Bone marrow (tissue), 2 donors: Measurements from ENCODE around the gene BSG.
"Not testable (repeated sequence)": the region's sequence is repeated elsewhere in the genome, so short reads cannot be mapped to it uniquely, and the experiment has no call there.

ENCODE experiments used
- DNase-seq, 2 donors: peaks; one replicate each; lab custom pipeline; 2025; lab: John Stamatoyannopoulos, UW

The BSG gene

DNA sequence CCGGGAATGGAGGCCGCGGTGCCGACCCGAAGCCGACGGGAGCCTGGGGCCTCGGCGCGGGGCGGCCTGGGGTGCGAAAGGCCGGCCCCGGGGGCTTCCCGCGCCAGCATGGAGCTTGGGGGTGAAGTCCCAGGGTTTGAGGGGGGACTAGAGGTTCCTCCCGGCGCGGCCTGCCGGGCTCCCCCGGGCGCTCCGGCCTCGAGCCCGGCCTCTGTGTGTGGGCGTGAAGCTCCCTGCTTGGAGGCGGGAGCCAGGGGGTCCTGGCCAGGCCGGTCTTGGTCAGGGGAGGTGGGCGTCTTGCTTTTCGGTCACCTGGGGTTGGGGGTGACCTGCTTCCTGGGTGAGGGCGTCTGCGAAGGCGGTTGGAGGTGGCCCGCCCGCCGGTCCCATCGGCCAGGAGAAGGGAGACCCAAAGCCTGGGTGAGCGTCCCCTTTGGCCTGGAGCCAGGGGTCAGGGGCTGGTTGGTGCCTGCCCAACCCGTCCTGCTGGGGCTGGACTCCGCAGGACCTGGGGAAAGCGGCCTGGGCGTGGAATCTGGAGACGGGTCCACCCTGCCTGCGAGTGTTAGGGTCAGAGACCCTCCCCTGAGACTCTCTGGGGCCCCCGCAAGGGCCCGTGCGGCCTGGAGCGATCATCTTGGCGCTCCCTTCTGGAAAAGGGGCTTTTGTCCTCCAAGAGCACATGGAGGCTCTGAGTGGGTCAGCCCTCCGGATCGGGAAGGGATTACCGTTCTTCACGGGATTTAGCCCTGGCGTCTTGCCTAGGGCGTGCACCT is 535 bp downstream of the BSG start:
- DNase-seq, result no peak

- no peak for DNase-seq
Observed at GRCh38 chr19:573519-573825, 1.1 kb downstream of the BSG start.

DNA sequence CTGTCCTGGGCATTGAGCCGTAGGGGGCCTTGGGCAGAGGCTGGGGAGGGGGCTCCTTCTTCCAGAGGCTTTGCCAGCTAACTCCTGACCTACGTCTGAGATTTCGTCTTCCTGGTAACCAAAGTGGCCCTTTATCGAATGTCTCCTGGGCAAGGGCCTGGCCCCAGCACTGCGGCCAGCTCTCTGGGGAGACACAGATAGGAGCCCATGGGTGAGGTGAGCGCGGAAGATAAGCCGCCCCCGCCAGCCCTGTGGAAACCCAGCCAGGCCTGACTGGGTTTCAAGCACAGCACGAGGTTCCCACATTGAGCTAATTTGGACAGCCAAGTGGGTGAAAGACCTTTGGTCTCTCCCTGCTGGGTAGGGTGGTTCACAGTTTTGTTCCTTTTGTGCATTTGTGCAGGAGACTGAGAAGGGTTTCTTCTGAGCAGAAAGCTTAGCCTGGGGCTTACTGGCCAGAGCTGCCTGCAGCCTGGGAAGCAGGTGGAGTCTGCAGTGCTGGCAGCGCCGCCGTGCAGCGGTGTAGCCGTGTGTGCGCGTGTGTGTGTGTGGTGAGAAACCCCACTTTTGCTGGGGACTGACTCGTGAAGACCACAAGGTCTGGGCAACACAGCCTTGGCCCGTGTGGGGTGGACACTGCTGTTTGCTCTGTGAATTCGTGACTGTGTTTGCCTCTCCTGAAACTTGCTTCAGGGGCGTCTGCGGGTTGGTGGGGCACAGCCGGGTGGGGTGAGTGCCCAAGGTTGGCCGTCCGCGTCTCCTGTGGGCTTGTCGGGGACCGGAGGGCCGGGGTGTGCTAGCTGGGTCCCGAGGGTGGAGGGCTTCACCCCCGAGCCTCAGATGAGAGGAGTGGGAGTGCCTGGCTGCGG is 2.5 kb downstream of the BSG start:
- no peak for DNase-seq

- DNase-seq, result no peak
Observed at GRCh38 chr19:575527-576506, 3.4 kb downstream of the BSG start.

GRCh38 chr19:576768-577438 is 4.5 kb downstream of the BSG start:
- DNase-seq, result no peak

DNA sequence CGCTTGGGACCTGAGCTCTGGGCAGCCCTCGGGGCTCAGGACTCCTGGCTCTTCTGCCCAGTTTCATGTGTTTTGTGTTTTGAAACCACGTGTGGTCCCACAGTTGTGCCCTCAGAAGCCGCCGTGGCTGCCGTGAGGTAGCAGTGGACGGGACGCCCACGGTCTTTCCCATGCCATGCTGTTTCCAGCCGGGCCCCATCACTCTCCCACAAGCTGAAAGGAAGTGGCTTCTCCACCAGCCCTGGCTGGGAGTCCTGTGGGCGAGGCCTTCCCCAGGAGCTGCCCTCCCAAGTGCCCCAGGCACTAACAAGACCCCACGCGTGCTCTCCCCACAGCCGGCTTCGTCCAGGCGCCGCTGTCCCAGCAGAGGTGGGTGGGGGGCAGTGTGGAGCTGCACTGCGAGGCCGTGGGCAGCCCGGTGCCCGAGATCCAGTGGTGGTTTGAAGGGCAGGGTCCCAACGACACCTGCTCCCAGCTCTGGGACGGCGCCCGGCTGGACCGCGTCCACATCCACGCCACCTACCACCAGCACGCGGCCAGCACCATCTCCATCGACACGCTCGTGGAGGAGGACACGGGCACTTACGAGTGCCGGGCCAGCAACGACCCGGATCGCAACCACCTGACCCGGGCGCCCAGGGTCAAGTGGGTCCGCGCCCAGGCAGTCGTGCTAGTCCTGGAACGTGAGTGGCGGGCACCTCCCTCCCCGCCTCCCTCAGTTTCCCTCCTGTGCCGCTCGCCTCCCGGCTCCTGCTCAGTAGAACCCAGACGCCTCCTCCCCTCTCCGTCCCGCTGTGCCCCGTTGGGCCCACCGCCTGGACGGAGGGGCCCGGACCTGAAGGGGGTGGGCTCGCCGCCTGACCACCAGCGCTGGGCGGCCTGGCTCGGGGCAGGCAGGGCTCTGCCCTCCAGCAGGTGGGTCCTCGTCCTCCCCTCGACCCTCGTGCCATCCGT is 5.3 kb downstream of the BSG start:
- DNase-seq, result no peak

DNA sequence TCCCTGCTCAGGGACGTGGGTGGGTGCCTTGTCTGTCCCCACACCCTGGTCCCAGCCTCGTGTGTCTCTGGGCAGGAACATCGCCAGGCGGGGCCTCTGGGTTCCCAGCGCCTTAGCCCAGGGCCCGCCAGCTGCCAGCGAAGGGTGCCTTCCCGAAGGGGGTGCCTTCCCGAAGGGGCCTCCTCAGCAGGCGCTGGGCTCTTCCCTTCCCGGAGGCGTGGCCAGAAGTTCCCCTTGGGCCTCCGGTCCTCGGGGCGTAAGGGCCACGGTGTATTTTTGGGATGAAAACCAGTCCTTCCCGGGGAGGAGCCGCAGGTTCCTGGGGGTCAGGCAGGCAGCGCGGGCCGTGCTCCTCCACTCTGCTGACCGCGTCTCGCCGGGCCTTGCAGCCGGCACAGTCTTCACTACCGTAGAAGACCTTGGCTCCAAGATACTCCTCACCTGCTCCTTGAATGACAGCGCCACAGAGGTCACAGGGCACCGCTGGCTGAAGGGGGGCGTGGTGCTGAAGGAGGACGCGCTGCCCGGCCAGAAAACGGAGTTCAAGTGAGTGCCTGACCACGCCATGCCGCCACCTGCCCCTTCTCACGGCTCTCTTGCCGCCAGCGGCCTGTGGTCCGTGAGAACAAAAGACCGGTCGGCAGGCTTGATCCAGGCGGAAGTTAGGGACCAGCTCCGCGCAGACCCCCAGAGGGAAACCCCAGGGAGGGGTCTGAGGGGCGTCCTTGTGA is 6.9 kb downstream of the BSG start:
- DNase-seq, result no peak

- DNase-seq, result no peak
Observed at GRCh38 chr19:579842-580155, 7.4 kb downstream of the BSG start.

GRCh38 chr19:580274-580835 is 8.0 kb downstream of the BSG start:
- DNase-seq, result no peak

DNA sequence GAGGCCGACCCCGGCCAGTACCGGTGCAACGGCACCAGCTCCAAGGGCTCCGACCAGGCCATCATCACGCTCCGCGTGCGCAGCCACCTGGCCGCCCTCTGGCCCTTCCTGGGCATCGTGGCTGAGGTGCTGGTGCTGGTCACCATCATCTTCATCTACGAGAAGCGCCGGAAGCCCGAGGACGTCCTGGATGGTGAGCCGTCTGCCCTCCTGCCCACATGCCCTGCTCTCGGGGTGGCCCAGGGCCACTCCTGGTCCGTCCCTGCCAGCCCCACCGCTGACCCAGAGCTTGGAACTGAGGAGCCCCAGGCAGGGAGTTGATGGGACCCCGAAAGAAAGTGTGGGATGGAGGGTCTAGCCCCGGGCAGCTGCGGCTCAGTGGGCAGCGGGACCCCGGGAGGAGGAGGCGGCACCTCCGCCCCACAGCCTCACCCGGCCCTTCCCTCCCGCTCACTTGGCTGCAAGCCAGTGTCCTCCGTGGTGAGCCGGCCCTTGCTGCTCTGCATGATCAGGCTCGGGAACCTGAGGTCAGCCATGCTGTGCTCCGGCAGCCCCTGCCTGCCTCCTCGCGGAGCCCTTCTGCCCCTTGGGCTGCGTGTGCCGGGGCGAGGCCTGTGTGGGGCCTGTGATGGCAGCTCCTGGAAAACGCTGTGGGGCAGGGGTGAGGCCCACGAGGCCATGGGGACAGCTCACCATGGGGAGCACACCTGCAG is 9.2 kb downstream of the BSG start:
- no peak for DNase-seq

DNA sequence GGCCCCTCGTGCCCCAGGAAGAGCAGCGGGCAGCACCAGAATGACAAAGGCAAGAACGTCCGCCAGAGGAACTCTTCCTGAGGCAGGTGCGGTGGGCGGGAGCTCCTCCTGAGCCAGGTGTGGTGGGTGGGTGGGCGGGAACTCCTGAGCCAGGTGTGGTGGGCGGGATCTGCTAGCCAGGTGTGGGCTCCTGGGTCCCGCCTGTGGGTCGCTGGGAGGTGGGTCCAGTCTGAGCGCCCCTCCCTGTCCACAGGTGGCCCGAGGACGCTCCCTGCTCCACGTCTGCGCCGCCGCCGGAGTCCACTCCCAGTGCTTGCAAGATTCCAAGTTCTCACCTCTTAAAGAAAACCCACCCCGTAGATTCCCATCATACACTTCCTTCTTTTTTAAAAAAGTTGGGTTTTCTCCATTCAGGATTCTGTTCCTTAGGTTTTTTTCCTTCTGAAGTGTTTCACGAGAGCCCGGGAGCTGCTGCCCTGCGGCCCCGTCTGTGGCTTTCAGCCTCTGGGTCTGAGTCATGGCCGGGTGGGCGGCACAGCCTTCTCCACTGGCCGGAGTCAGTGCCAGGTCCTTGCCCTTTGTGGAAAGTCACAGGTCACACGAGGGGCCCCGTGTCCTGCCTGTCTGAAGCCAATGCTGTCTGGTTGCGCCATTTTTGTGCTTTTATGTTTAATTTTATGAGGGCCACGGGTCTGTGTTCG is 10.3 kb downstream of the BSG start:
- no peak for DNase-seq

DNA sequence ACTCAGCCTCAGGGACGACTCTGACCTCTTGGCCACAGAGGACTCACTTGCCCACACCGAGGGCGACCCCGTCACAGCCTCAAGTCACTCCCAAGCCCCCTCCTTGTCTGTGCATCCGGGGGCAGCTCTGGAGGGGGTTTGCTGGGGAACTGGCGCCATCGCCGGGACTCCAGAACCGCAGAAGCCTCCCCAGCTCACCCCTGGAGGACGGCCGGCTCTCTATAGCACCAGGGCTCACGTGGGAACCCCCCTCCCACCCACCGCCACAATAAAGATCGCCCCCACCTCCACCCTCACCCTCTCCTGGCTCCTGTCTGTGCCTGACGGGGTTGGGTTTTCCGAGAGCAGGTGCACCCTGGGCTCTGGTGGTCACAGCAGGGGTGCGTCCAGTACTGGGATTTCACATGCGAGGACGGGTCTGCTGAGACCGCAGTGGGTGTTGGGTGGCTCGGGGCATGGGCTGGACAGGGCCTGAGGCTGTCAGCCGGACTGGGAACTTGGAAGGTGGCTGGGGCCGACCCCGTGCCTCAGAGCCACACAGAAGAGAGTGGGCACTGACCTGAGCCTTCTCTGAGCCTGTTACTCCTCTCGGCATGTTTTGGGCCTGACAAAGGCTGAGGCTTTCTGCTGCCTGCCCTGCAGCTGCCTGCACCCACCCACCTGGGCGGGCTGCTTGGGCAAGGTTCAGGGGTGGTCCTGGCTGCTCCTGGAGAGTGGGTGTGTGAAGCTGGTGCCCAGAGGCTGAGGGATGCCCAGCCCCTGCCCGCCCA is 11.0 kb downstream of the BSG start:
- DNase-seq, result no peak

GRCh38 chr19:583968-584239 is 11.5 kb downstream of the BSG start:
- no peak for DNase-seq

- peak; percentile 4 to 24 for DNase-seq
Observed at GRCh38 chr19:584240-585001, 12.0 kb downstream of the BSG start.

GRCh38 chr19:585146-585545 is 12.8 kb downstream of the BSG start:
- not testable (repeated sequence) for DNase-seq

GRCh38 chr19:585551-586110 is 13.2 kb downstream of the BSG start:
- no peak for DNase-seq
